Measurements from ENCODE around the gene C16orf96.

The C16orf96 gene

DNA sequence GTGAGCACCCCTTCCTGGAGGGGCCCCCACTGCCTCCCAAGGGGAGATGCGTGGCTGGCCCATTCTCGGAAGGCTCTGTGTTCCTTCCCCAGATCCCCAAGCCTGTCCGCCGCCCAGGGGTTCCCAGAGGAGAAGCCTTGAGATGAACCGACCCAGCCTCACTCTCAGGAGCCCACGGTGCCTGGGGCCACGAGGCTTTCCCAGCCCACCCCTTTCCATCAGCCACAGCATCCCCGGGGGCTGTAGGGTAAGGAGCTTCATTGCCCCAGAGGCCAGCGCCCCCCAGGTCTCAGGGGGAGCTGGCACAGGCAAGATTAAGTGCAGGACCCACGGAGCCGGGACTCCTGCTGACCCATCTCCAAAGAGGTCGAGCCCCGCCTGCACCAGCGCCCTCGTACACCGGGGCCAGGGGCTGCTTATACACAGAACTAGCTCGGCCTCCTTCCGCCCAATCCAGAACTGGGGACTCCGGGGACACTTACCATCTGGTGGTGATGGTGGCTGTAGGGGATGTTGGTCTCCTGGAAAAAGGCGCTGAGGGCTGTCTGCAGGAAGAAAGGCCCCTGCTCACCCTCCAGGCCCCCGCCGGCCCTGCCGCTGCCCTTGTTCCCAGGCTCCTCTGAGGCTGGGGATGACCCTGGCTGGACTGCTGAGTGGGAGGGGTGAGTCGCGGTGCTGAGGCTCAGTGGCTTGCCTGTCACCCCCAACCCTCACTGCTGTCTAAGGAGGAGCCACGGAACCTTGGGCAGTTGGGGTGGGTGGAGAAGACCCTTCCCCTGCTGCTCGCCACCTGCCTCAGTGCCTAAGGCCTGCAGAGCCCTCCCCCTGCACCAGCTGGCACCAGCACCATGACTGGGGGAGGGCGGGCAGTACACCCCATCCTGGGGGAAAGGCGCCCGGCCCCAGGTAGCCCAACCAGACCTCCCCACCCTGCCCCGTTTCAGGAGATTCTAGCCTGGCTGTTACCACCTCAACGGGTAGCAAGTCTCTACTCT is 54.2 kb downstream of the C16orf96 start:
- no peak for DNase-seq (ENCODE audit: extremely low spot score)
- ChIA-PET CTCF (interaction anchor here (8.7 kb wide), 1 partner anchor 15 kb away, joined by 60 read pairs; the partner anchor contains the start of gene MGRN1), POLR2A (no interaction called here)
- TF ChIP-seq, protein P1, sequence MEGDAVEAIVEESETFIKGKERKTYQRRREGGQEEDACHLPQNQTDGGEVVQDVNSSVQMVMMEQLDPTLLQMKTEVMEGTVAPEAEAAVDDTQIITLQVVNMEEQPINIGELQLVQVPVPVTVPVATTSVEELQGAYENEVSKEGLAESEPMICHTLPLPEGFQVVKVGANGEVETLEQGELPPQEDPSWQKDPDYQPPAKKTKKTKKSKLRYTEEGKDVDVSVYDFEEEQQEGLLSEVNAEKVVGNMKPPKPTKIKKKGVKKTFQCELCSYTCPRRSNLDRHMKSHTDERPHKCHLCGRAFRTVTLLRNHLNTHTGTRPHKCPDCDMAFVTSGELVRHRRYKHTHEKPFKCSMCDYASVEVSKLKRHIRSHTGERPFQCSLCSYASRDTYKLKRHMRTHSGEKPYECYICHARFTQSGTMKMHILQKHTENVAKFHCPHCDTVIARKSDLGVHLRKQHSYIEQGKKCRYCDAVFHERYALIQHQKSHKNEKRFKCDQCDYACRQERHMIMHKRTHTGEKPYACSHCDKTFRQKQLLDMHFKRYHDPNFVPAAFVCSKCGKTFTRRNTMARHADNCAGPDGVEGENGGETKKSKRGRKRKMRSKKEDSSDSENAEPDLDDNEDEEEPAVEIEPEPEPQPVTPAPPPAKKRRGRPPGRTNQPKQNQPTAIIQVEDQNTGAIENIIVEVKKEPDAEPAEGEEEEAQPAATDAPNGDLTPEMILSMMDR (IDR thresholded peaks at IDR 0.05; ENCODE audit: control extremely low read depth, extremely low read depth, low read depth, missing control alignments), result no peak

DNA sequence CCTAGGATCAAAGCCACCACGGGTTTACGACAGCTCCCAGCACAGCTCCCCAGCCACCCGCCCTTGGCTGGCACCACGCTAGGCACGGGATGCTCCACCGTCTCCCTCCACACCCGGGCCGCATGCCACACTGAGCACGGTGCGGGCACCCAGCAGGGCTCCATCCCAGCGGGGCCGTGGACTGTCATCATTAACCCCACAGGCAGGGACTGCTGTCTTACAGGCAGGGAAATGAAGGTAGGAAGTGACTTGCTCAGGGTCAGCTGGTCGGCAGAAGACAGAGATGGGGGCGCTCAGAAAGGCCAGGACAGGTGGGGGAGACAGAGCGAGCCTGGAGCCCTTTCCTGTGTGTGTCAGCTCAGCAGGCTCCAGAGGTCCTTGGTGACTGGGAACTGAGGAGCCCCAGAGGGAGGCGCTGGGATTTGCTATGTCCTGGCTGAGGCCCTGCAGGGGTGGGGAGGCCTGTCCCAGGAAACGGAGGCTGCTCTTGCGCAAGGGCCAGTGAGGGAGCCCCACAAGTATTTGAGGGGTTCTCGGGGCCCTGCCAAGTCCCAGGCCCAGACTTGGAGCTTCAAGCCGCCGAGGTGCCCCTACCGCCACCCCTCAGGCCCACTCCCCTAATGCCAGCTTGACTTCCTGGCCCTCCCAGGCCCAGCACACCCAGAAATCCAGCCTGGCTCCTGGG is 55.3 kb downstream of the C16orf96 start:
- DNase-seq (ENCODE audit: extremely low spot score), result no peak
- ChIA-PET POLR2A (interaction anchor here (0.5 kb wide), 1 partner anchor 197 kb away, joined by 3 read pairs; no protein-coding TSS in a partner anchor), CTCF (interaction anchor here (8.7 kb wide), 1 partner anchor 14 kb away, joined by 60 read pairs; the partner anchor contains the start of gene MGRN1)
- TF ChIP-seq, protein P1 (IDR thresholded peaks at IDR 0.05; ENCODE audit: control extremely low read depth, extremely low read depth, low read depth, missing control alignments), result no peak

DNA sequence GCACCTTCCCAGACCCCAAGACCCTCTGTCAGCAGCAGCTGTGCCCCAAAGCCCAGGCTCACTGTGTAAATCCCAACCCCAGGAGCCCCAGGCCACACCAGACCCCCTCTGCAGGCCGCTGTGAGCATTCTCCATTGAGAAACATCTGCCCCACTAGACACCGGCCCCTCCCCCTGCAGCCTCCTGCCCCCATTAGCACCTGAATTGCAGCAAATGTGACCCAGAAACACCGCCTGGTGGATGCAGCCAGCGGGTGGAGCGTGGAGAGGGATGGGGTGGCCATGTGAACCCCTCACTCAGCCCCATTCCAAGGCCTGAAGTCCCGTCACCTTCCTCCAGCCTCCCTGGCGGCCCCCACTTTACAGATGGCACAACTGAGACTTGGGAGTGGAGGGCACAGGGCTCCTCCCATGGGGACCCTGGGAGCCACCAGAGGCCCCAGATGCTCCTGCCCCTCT is 56.4 kb downstream of the C16orf96 start:
- TF ChIP-seq, protein P1 (IDR thresholded peaks at IDR 0.05; ENCODE audit: control extremely low read depth, extremely low read depth, low read depth, missing control alignments), result no peak
- no peak for DNase-seq (ENCODE audit: extremely low spot score)
- POLR2A ChIA-PET, result no interaction called here

DNA sequence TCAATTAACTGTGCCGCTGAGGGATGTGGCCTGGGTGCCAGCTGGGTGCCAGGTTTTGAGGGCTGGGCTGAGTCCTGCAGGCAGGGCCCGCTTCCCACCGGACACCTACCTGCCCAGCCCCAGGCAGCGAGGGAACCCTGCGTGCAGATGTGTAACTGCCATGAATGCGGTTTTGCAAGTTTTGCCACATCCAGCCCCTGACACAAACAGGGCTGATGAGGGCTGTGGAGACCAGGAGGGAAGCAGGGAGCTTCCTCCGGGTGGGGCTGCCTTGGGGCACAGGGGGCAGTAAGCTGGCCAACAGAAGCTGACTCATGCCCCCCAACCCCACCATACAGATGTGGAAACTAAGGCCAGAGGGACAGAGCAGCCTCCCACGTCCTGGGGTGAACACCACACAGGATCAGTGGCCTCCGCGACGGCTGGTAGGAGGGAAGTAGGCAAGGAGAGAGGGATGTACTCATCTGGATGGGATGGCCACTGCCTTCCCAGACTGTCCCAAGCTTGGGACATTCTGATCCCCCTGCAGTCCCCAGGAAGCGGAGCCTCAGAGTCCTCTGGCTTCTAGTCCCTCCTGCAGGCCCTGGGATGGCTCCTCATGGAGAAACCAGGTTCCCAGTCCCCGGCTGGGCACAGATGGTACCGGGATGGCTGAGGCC is 57.0 kb downstream of the C16orf96 start:
- ChIA-PET POLR2A (no interaction called here), CTCF (interaction anchor here (1.0 to 8.7 kb wide), 2 partner anchors 12 to 18 kb away, joined by 3 to 60 read pairs; partner anchors contain the start of gene MGRN1)
- TF ChIP-seq, protein P1 (IDR thresholded peaks at IDR 0.05; ENCODE audit: control extremely low read depth, extremely low read depth, low read depth, missing control alignments), result no peak

More for the DNA sequence above, 56.4 kb downstream of the C16orf96 start:
- CTCF ChIA-PET, result interaction anchor here (8.7 kb wide), 1 partner anchor 13 kb away, joined by 60 read pairs; the partner anchor contains the start of gene MGRN1

DNA sequence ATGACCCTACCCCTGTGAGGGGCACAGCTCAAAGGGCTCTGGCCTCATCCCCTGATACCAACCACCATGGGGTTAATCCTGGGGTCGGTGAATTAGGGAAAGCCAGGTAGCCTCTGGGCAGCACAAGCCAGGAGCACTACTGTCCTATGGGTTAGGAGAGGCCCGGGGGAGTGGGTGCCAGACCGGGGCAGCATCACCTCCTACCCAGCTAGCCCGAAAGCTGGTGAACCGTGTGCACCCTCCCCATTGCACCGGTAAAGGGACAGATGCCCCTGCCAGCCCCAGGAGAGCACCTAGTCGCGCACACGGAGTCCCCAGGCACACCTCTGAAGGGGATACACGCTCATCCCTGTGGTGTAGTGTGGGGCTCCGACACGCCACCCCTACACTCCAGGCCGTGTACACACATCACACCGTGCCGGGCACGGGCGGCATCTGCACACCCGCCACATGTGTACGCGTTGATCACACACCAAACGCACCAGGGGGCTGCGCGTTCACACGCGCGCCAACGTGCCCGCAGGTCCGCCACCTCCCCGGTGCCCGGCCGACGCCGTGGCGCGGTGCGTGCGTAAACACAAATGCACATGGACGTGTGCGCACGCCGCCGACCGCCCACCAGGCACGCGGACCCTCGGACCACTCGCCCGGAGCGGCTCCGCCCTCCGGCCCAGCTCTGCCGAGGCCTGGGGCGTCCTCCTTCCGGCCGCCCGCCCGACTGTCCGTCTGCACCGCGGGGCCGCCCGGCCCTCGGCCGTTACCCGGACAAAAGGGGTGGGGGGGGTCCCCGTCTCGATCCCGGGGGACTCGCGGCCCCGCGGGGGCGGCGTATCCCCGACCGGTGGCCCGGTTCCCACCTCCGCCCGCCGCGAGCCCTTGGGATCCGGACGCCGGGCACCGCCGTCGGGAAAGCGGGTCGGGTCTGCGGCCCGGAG is 57.8 kb downstream of the C16orf96 start:
- peak; percentile 60 for DNase-seq (ENCODE audit: extremely low spot score)
- ChIA-PET POLR2A (no interaction called here), CTCF (interaction anchor here (1.0 to 8.7 kb wide), 2 partner anchors 11 to 19 kb away, joined by 3 to 60 read pairs; partner anchors contain the start of gene MGRN1)
- TF ChIP-seq, protein P1 (IDR thresholded peaks at IDR 0.05; ENCODE audit: control extremely low read depth, extremely low read depth, low read depth, missing control alignments), result no peak

More for the DNA sequence above, 57.0 kb downstream of the C16orf96 start:
- no peak for DNase-seq (ENCODE audit: extremely low spot score)

Measured in GM10248 (cell line).